ENCODE measurements around the gene PRR3.
"Not testable (repeated sequence)": the region's sequence is repeated elsewhere in the genome, so short reads cannot be mapped to it uniquely, and the experiment has no call there.

DNA sequence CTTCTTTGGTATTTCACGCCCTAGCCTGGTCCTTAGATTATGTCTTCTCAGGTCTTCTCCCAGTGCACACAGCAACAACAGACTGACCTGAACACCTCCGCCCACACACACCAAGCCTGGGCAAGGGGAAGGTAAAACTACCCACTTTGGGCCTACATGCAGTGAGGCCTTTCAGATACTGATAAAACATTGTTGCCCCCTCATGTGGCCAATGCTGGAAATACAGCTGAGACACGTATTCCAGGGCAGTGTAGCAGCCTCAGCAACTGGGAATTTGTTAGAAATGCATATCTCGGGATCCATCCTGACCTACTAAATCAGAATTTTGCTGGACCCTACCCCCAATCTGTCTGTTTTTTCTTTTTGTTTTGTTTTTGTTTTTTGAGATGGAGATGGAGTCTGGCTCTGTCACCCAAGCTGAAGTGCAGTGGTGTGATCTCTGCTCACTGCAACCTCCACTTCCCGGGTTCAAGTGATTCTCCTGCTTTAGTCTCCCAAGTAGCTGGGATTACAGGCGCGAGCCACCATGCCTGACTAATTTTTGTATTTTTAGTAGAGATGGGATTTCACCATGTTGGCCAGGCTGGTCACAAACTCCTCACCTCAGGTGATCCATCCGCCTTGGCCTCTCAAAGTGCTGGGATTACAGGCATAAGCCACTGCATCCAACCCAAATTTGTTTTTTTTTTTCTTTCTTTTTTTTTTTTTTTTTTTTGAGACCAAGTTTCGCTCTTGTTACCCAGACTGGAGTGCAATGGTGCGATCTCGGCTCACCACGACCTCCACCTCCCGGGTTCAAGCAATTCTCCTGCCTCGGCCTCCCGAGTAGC lies 40.4 kb downstream of the PRR3 start:
- TF ChIP-seq POLR2A (IDR thresholded peaks at IDR 0.05; ENCODE audit: low read depth, low read length): peak; percentile 31; the same call in 1 of the 2 replicates
- peak; percentile 67 for TF ChIP-seq CTCF (conservative IDR thresholded peaks at IDR 0.05; ENCODE audit: low read depth, low read length)
- TF ChIP-seq CHD1 (IDR thresholded peaks at IDR 0.05; ENCODE audit: low read depth, low read length): not testable (repeated sequence)
- peak; percentile 44 for TF ChIP-seq RAD21 (IDR thresholded peaks at IDR 0.05; ENCODE audit: low read length)
- TF ChIP-seq SMC3 (IDR thresholded peaks at IDR 0.05; ENCODE audit: low read depth, low read length): peak; percentile 42; the same call in 1 of the 2 replicates
